ENCODE measurements around the gene ARL16.

GRCh38 chr17:81697261-81698044 lies 13.9 kb upstream of the ARL16 start:
- TF ChIP-seq EZH2 (IDR thresholded peaks at IDR 0.05) (no peak), POLR2AphosphoS5 (IDR thresholded peaks at IDR 0.05; ENCODE audit: borderline replicate concordance, low read depth, low read length) (no peak)
